Gastrocnemius medialis (tissue), 4 donors: Measurements from ENCODE around the gene TFAP2A. TPM values are rescaled to one million over a fixed set of nuclear protein-coding genes. Genes with fewer than 3 reads are reported as not detected.

Experiments
- ATAC-seq, 2 donors: fragments of 150-250 bp; one replicate each; pipeline ENCODE4 v1.9.1; 2016
- DNase-seq, 2 donors: peaks; one replicate each; pipeline ENCODE4 v3.0.0-alpha.2; 2019
- H3K27ac ChIP-seq, 4 donors: fragments of 200-600 bp; sonication (generic); 1 replicate in 1 of 4; 2 replicates in 3 of 4; pipeline ENCODE4 v1.5.1; 2016 to 2018; ENCODE audit warnings: mild to moderate bottlenecking in 2 of 4, moderate library complexity in 1 of 4
- H3K27me3 ChIP-seq, 3 donors: fragments of 200-600 bp; sonication (generic) in 2 of 3; 1 replicate in 1 of 3; 2 replicates in 2 of 3; pipeline versions ENCODE4 v1.5.1 to v1.6.0; 2016 to 2019; ENCODE audit warnings: mild to moderate bottlenecking in 1 of 3, moderate library complexity in 1 of 3
- H3K36me3 ChIP-seq, 2 donors: fragments of 200-600 bp; sonication (generic) in 1 of 2; one replicate each; pipeline ENCODE4 v1.5.1; 2017 to 2018
- H3K4me1 ChIP-seq, 2 donors: fragments of 200-600 bp; sonication (generic) in 1 of 2; one replicate each; pipeline ENCODE4 v1.5.1; 2016 to 2017; ENCODE audit warnings: mild to moderate bottlenecking in 2 of 2
- H3K4me3 ChIP-seq, 4 donors: fragments of 200-600 bp; sonication (generic) in 3 of 4; 1 replicate in 1 of 4; 2 replicates in 3 of 4; pipeline ENCODE4 v1.5.1; 2016 to 2019; ENCODE audit warnings: mild to moderate bottlenecking in 2 of 4
- H3K9me3 ChIP-seq, 3 donors: fragments of 200-600 bp; sonication (generic) in 2 of 3; 1 replicate in 1 of 3; 2 replicates in 2 of 3; pipeline ENCODE4 v1.5.1; 2016 to 2019
- CTCF ChIP-seq, 5 experiments: fragments of 450-650 bp in 3 of 5; fragments of 200-600 bp in 2 of 5; sonication (generic) in 2 of 5; IDR thresholded peaks in 4 of 5; conservative IDR thresholded peaks in 1 of 5; 1 replicate in 4 of 5; 2 replicates in 1 of 5; pipeline ENCODE4 v1.5.1; 2016 to 2019; ENCODE audit warnings: antibody characterized with exemption in 5 of 5, mild to moderate bottlenecking in 3 of 5, moderate library complexity in 3 of 5
- POLR2A ChIP-seq, 2 donors: fragments of 450-650 bp; IDR thresholded peaks; one replicate each; pipeline ENCODE4 v1.6.1; 2017; ENCODE audit warnings: antibody characterized with exemption in 2 of 2, mild to moderate bottlenecking in 2 of 2, moderate library complexity in 2 of 2
- in situ Hi-C, 4 donors: fragments of 200-750 bp; cut with MboI; loops; one replicate each; pipeline versions ENCODE4 v1.15.0 to v1.8.0; 2017; ENCODE audit warnings: low sequenced_read_pairs in 4 of 4
- intact Hi-C: fragments of 100-400 bp; cut with DNase I; formaldehyde crosslinking; loops from one replicate; pipeline ENCODE4 v1.15.1; 2023; ENCODE audit warnings: low total_unique reads
- total RNA-seq, 4 donors: library from RNA; depleted of rRNA; stranded (reverse); fragments of >200 nt; gene quantifications; one replicate each; pipeline versions ENCODE4 v1.1.0 to v1.2.3, GENCODE V29; 2016

The TFAP2A gene
- total RNA-seq, 4 donors from 2014 or later, result not detected

GRCh38 chr6:10448096-10448495, 33.2 kb upstream of the TFAP2A start:
- no peak for ATAC-seq
- Histone ChIP-seq H3K9me3 (no peaks in the 10 kb centered on the region), H3K4me3 (no peak overlapping the region), H3K27ac (no peak overlapping the region), H3K4me1 (no peaks in the 10 kb centered on the region), H3K27me3 (peaks cover 0 to 3% (median 0%) of the 10 kb centered on the region in 3 donors), H3K36me3 (no peaks in the 10 kb centered on the region)
- DNase-seq, result no peak
- in situ Hi-C loops, result loop anchor here (25.0 kb wide), 3 partner anchors 411 to 1461 kb away; no protein-coding TSS in a partner anchor
- TF ChIP-seq POLR2A (IDR thresholded peaks at IDR 0.05) (no peak), CTCF (IDR thresholded peaks at IDR 0.05 in 4 of 5, conservative IDR thresholded peaks at IDR 0.05 in 1 of 5) (no peak)
- intact Hi-C loops, result no loop called here

GRCh38 chr6:10446548-10446947, 31.7 kb upstream of the TFAP2A start:
- TF ChIP-seq POLR2A (IDR thresholded peaks at IDR 0.05) (no peak), CTCF (IDR thresholded peaks at IDR 0.05 in 4 of 5, conservative IDR thresholded peaks at IDR 0.05 in 1 of 5) (no peak)
- peaks cover 0 to 3% (median 0%) of the 10 kb centered on the region in 3 donors for H3K27me3 ChIP-seq
- H3K27ac ChIP-seq, result no peak overlapping the region
- intact Hi-C loops (no loop called here), in situ Hi-C loops (loop anchor here (25.0 kb wide), 3 partner anchors 409 to 1459 kb away; no protein-coding TSS in a partner anchor)
- DNase-seq (no peak), ATAC-seq (no peak)
- no peaks in the 10 kb centered on the region for H3K4me1 ChIP-seq
- no peak overlapping the region for H3K4me3 ChIP-seq
- no peaks in the 10 kb centered on the region for H3K9me3 ChIP-seq
- H3K36me3 ChIP-seq, result no peaks in the 10 kb centered on the region

- H3K4me1 ChIP-seq, result no peaks in the 10 kb centered on the region
- H3K4me3 ChIP-seq, result no peak overlapping the region
- TF ChIP-seq POLR2A (IDR thresholded peaks at IDR 0.05) (no peak), CTCF (IDR thresholded peaks at IDR 0.05 in 4 of 5, conservative IDR thresholded peaks at IDR 0.05 in 1 of 5) (no peak)
- in situ Hi-C loops, result loop anchor here (25.0 kb wide), 3 partner anchors 404 to 1454 kb away; no protein-coding TSS in a partner anchor
- H3K27ac ChIP-seq, result no peak overlapping the region
- H3K9me3 ChIP-seq, result no peaks in the 10 kb centered on the region
- H3K36me3 ChIP-seq, result no peaks in the 10 kb centered on the region
- peaks cover 0 to 6% (median 0%) of the 10 kb centered on the region in 3 donors for H3K27me3 ChIP-seq
- DNase-seq (no peak), ATAC-seq (no peak)
- intact Hi-C loops, result no loop called here
These were observed 26.8 kb upstream of the TFAP2A start for GRCh38 chr6:10441655-10442009.

- intact Hi-C loops, result no loop called here
- H3K36me3 ChIP-seq, result no peaks in the 10 kb centered on the region
- no peak for TF ChIP-seq CTCF (IDR thresholded peaks at IDR 0.05 in 4 of 5, conservative IDR thresholded peaks at IDR 0.05 in 1 of 5)
- TF ChIP-seq POLR2A (IDR thresholded peaks at IDR 0.05), result no peak
- no peak overlapping the region for H3K27ac ChIP-seq
- ATAC-seq (no peak), DNase-seq (no peak)
- no peak overlapping the region for H3K4me3 ChIP-seq
- no peaks in the 10 kb centered on the region for H3K9me3 ChIP-seq
- in situ Hi-C loops, result loop anchor here (25.0 kb wide), 3 partner anchors 404 to 1454 kb away; no protein-coding TSS in a partner anchor
- H3K27me3 ChIP-seq, result peaks cover 0 to 6% (median 0%) of the 10 kb centered on the region in 3 donors
- no peaks in the 10 kb centered on the region for H3K4me1 ChIP-seq
These were observed 26.3 kb upstream of the TFAP2A start for GRCh38 chr6:10441004-10441654.
